Thoracic aorta (tissue), 2 donors: ENCODE measurements around the gene NANOS3. TPM values are rescaled to one million over a fixed set of nuclear protein-coding genes. Genes with fewer than 3 reads are reported as not detected.

Experiments used
- ATAC-seq: fragments of 150-250 bp; one replicate; pipeline ENCODE4 v1.8.0; 2017; ENCODE audit warnings: low read depth; ENCODE audit not compliant: insufficient number of reproducible peaks, low FRiP score
- DNase-seq: peaks from one replicate; pipeline ENCODE4 v3.0.0-alpha.2; 2020; ENCODE audit warnings: low spot score
- H3K27ac ChIP-seq, 2 donors: fragments of 200-600 bp; sonication (generic); 1 replicate in 1 of 2; 2 replicates in 1 of 2; pipeline ENCODE4 v1.5.1; 2016; ENCODE audit warnings: mild to moderate bottlenecking in 2 of 2, moderate library complexity in 2 of 2
- H3K27me3 ChIP-seq: fragments of 200-600 bp; sonication (generic); replicated peaks from 2 replicates; pipeline ENCODE4 v1.6.0; 2016; ENCODE audit warnings: mild to moderate bottlenecking; ENCODE audit not compliant: insufficient read depth
- H3K36me3 ChIP-seq: fragments of 200-600 bp; sonication (generic); one replicate; pipeline ENCODE4 v1.5.1; 2016
- H3K4me1 ChIP-seq, 2 donors: fragments of 200-600 bp; sonication (generic); 1 replicate in 1 of 2; 2 replicates in 1 of 2; pipeline versions ENCODE4 v1.5.1 to v1.6.0; 2016; ENCODE audit warnings: low read depth in 2 of 2, mild to moderate bottlenecking in 1 of 2; ENCODE audit not compliant: control insufficient read depth in 1 of 2
- H3K4me3 ChIP-seq: fragments of 200-600 bp; sonication (generic); 2 replicates; pipeline ENCODE4 v1.5.1; 2016; ENCODE audit warnings: mild to moderate bottlenecking
- H3K9me3 ChIP-seq: fragments of 200-600 bp; sonication (generic); 2 replicates; pipeline ENCODE4 v1.5.1; 2016
- CTCF ChIP-seq: fragments of 200-600 bp; sonication (generic); IDR thresholded peaks from one replicate; pipeline ENCODE4 v1.5.1; 2019; ENCODE audit warnings: antibody characterized with exemption
- total RNA-seq, 2 donors: library from RNA; depleted of rRNA; stranded (reverse); fragments of >200 nt; gene quantifications; one replicate each; pipeline versions ENCODE4 v1.1.0 to v1.2.3, GENCODE V29; 2016

Gene NANOS3
- total RNA-seq, 2 donors from 2014 or later, result not detected

- ATAC-seq, result no peak
- H3K27me3 ChIP-seq, result no peaks in the 10 kb centered on the region
- peaks cover 28 to 43% of the 10 kb centered on the region in 2 donors for H3K4me1 ChIP-seq
- peak overlapping the region; percentile 100 for H3K27ac ChIP-seq
- no peak for DNase-seq
- H3K4me3 ChIP-seq, result no peak overlapping the region
- H3K36me3 ChIP-seq, result no peaks in the 10 kb centered on the region
- no peaks in the 10 kb centered on the region for H3K9me3 ChIP-seq
- TF ChIP-seq CTCF, result no peak
Measured at GRCh38 chr19:13844130-13844631, 32.8 kb upstream of the NANOS3 start.

- Histone ChIP-seq H3K27ac (peak overlapping the region; percentile 99 to 100), H3K36me3 (no peaks in the 10 kb centered on the region), H3K4me3 (peak overlapping the region; percentile 78), H3K9me3 (no peaks in the 10 kb centered on the region), H3K27me3 (no peaks in the 10 kb centered on the region), H3K4me1 (peaks cover 41 to 69% of the 10 kb centered on the region in 2 donors)
- ATAC-seq, result peak; percentile 49
- no peak for TF ChIP-seq CTCF
- DNase-seq, result peak; percentile 88
Measured at GRCh38 chr19:13846557-13847406, 30.2 kb upstream of the NANOS3 start.

- TF ChIP-seq CTCF, result peak; percentile 33
- no peaks in the 10 kb centered on the region for H3K36me3 ChIP-seq
- no peaks in the 10 kb centered on the region for H3K9me3 ChIP-seq
- peak overlapping the region; percentile 78 for H3K4me3 ChIP-seq
- peak overlapping the region; percentile 99 to 100 for H3K27ac ChIP-seq
- peaks cover 46 to 76% of the 10 kb centered on the region in 2 donors for H3K4me1 ChIP-seq
- ATAC-seq (peak; percentile 33), DNase-seq (peak; percentile 84)
- no peaks in the 10 kb centered on the region for H3K27me3 ChIP-seq
Measured at GRCh38 chr19:13847407-13848339, 29.3 kb upstream of the NANOS3 start.

- no peaks in the 10 kb centered on the region for H3K27me3 ChIP-seq
- H3K4me3 ChIP-seq, result no peak overlapping the region
- H3K36me3 ChIP-seq, result no peaks in the 10 kb centered on the region
- TF ChIP-seq CTCF, result no peak
- H3K9me3 ChIP-seq, result no peaks in the 10 kb centered on the region
- peak overlapping the region; percentile 99 to 100 for H3K27ac ChIP-seq
- H3K4me1 ChIP-seq, result peaks cover 48 to 78% of the 10 kb centered on the region in 2 donors
- no peak for DNase-seq
- ATAC-seq, result no peak
Measured at GRCh38 chr19:13848340-13848677, 28.6 kb upstream of the NANOS3 start.
